ENCODE measurements around the gene MLPH.

MLPH gene

GRCh38 chr2:237597196-237598145 lies 110.4 kb downstream of the MLPH start:
- no peak for DNase-seq (ENCODE audit: extremely low read depth in 1 of 2, low read depth in 1 of 2)

- no peak for DNase-seq (ENCODE audit: extremely low read depth in 1 of 2, low read depth in 1 of 2)
These were observed 111.6 kb downstream of the MLPH start for GRCh38 chr2:237598468-237599208.

GRCh38 chr2:237599465-237600110 lies 112.5 kb downstream of the MLPH start:
- no peak for DNase-seq (ENCODE audit: extremely low read depth in 1 of 2, low read depth in 1 of 2)

- DNase-seq (ENCODE audit: extremely low read depth in 1 of 2, low read depth in 1 of 2) = no peak
These were observed 113.3 kb downstream of the MLPH start for GRCh38 chr2:237600205-237600846.

- DNase-seq (ENCODE audit: extremely low read depth in 1 of 2, low read depth in 1 of 2) = no peak
These were observed 114.5 kb downstream of the MLPH start for GRCh38 chr2:237601453-237602116.

GRCh38 chr2:237602409-237602808 lies 115.4 kb downstream of the MLPH start:
- no peak for DNase-seq (ENCODE audit: extremely low read depth in 1 of 2, low read depth in 1 of 2)

GRCh38 chr2:237603049-237603717 lies 116.1 kb downstream of the MLPH start:
- no peak for DNase-seq (ENCODE audit: extremely low read depth in 1 of 2, low read depth in 1 of 2)

GRCh38 chr2:237603718-237604362 lies 116.8 kb downstream of the MLPH start:
- peak in 1 of 2 donors; percentile 20 for DNase-seq (ENCODE audit: extremely low read depth in 1 of 2, low read depth in 1 of 2)

GRCh38 chr2:237604391-237604790 lies 117.3 kb downstream of the MLPH start:
- DNase-seq (ENCODE audit: extremely low read depth in 1 of 2, low read depth in 1 of 2) = no peak
